RWPE2 (cell line): ENCODE data around the gene PRR23C.

Experiments
- ATAC-seq: fragments of 200-7000 bp; cut with Tn5 transposase; 3 replicates; pipeline ENCODE4 v1.9.1; 2021; ENCODE audit warnings: low read depth
- DNase-seq: peaks from one replicate; pipeline ENCODE4 v3.0.0-alpha.2; 2020; ENCODE audit warnings: low spot score
- H3K27ac ChIP-seq: fragments of 450-650 bp; 2 replicates; pipeline ENCODE4 v1.5.1; 2017; ENCODE audit warnings: mild to moderate bottlenecking; ENCODE audit not compliant: poor library complexity, severe bottlenecking
- H3K27me3 ChIP-seq: fragments of 250-450 bp; sonication (Bioruptor Pico); 2 replicates; pipeline ENCODE4 v1.5.1; 2021; ENCODE audit warnings: mild to moderate bottlenecking, moderate library complexity; ENCODE audit not compliant: insufficient read depth, poor library complexity, severe bottlenecking
- H3K36me3 ChIP-seq: fragments of 250-450 bp; sonication (Bioruptor Pico); 2 replicates; pipeline ENCODE4 v1.5.1; 2020; ENCODE audit warnings: low read depth, mild to moderate bottlenecking, moderate library complexity
- H3K4me1 ChIP-seq: fragments of 250-450 bp; sonication (Bioruptor Pico); 2 replicates; pipeline ENCODE4 v1.5.1; 2021; ENCODE audit warnings: mild to moderate bottlenecking, moderate library complexity; ENCODE audit not compliant: insufficient read depth, poor library complexity, severe bottlenecking
- H3K4me3 ChIP-seq: fragments of 250-450 bp; sonication (Bioruptor Pico); 2 replicates; pipeline ENCODE4 v1.5.1; 2021; ENCODE audit warnings: mild to moderate bottlenecking, moderate library complexity; ENCODE audit not compliant: severe bottlenecking
- H3K9me3 ChIP-seq: fragments of 250-450 bp; sonication (Bioruptor Pico); 2 replicates; pipeline ENCODE4 v1.5.1; 2021; ENCODE audit warnings: mild to moderate bottlenecking, moderate library complexity; ENCODE audit not compliant: severe bottlenecking
- CTCF ChIP-seq: fragments of 450-650 bp; IDR thresholded peaks from one replicate; pipeline ENCODE4 v1.5.1; 2017; ENCODE audit warnings: mild to moderate bottlenecking, moderate library complexity; ENCODE audit not compliant: poor library complexity, severe bottlenecking

The PRR23C gene

GRCh38 chr3:139084176-139084575, 39.5 kb upstream of the PRR23C start:
- H3K36me3 ChIP-seq: no peaks in the 10 kb centered on the region
- TF ChIP-seq CTCF: no peak
- no peak overlapping the region for H3K27ac ChIP-seq
- ATAC-seq: no peak
- no peaks in the 10 kb centered on the region for H3K4me1 ChIP-seq
- no peak for DNase-seq
- no peak overlapping the region for H3K4me3 ChIP-seq
- no peaks in the 10 kb centered on the region for H3K9me3 ChIP-seq
- peaks cover 3% of the 10 kb centered on the region for H3K27me3 ChIP-seq

GRCh38 chr3:139074565-139075115, 29.9 kb upstream of the PRR23C start:
- TF ChIP-seq CTCF: no peak
- peaks cover 4% of the 10 kb centered on the region for H3K27me3 ChIP-seq
- no peaks in the 10 kb centered on the region for H3K36me3 ChIP-seq
- no peak overlapping the region for H3K27ac ChIP-seq
- ATAC-seq (no peak), DNase-seq (no peak)
- H3K9me3 ChIP-seq: peaks cover 2% of the 10 kb centered on the region
- no peaks in the 10 kb centered on the region for H3K4me1 ChIP-seq
- no peak overlapping the region for H3K4me3 ChIP-seq

GRCh38 chr3:139062918-139063317, 18.2 kb upstream of the PRR23C start:
- H3K4me3 ChIP-seq: no peak overlapping the region
- H3K36me3 ChIP-seq: no peaks in the 10 kb centered on the region
- H3K27me3 ChIP-seq: no peaks in the 10 kb centered on the region
- no peak overlapping the region for H3K27ac ChIP-seq
- TF ChIP-seq CTCF: no peak
- H3K4me1 ChIP-seq: no peaks in the 10 kb centered on the region
- H3K9me3 ChIP-seq: no peaks in the 10 kb centered on the region
- no peak for DNase-seq
- ATAC-seq: no peak

- Histone ChIP-seq H3K4me3 (no peak overlapping the region), H3K27me3 (no peaks in the 10 kb centered on the region), H3K36me3 (no peaks in the 10 kb centered on the region), H3K27ac (no peak overlapping the region), H3K9me3 (no peaks in the 10 kb centered on the region), H3K4me1 (no peaks in the 10 kb centered on the region)
- ATAC-seq: no peak
- TF ChIP-seq CTCF: no peak
- DNase-seq: no peak
Measured at GRCh38 chr3:139052802-139053600, 8.3 kb upstream of the PRR23C start.
